ENCODE results near the gene PDE6A.

PDE6A gene

GRCh38 chr5:149820012-149820411, 124.6 kb downstream of the PDE6A start:
- H3K27me3 ChIP-seq (ENCODE audit: insufficient read depth, poor library complexity, severe bottlenecking) = no peaks in the 10 kb centered on the region
- no peak overlapping the region for H3K4me3 ChIP-seq (replicated peaks; ENCODE audit: insufficient read depth, low read length)
- no peak for DNase-seq (ENCODE audit: low read depth in 1 of 2, low spot score in 1 of 2)
- no peak overlapping the region for H3K27ac ChIP-seq (replicated peaks)
- no peak for TF ChIP-seq CTCF (IDR thresholded peaks at IDR 0.05; ENCODE audit: insufficient read depth, low read length)
- TF ChIP-seq POLR2AphosphoS5 (IDR thresholded peaks at IDR 0.05; ENCODE audit: low read depth) = no peak
- TF ChIP-seq GABPA (IDR thresholded peaks at IDR 0.05; ENCODE audit: low read depth) = no peak
- no peak for TF ChIP-seq SPI1 (IDR thresholded peaks at IDR 0.05; ENCODE audit: borderline replicate concordance, low read depth)
- TF ChIP-seq REST (IDR thresholded peaks at IDR 0.05; ENCODE audit: insufficient replicate concordance, low read depth) = no peak

- no peaks in the 10 kb centered on the region for H3K27me3 ChIP-seq (ENCODE audit: insufficient read depth, poor library complexity, severe bottlenecking)
- TF ChIP-seq REST (IDR thresholded peaks at IDR 0.05; ENCODE audit: insufficient replicate concordance, low read depth) (no peak), CTCF (IDR thresholded peaks at IDR 0.05; ENCODE audit: insufficient read depth, low read length) (no peak), SPI1 (IDR thresholded peaks at IDR 0.05; ENCODE audit: borderline replicate concordance, low read depth) (no peak), POLR2AphosphoS5 (IDR thresholded peaks at IDR 0.05; ENCODE audit: low read depth) (no peak), GABPA (IDR thresholded peaks at IDR 0.05; ENCODE audit: low read depth) (no peak)
- H3K4me3 ChIP-seq (replicated peaks; ENCODE audit: insufficient read depth, low read length) = no peak overlapping the region
- H3K27ac ChIP-seq (replicated peaks) = no peak overlapping the region
- DNase-seq (ENCODE audit: low read depth in 1 of 2, low spot score in 1 of 2) = no peak
Measured at GRCh38 chr5:149818116-149818515, 126.5 kb downstream of the PDE6A start.

GRCh38 chr5:149817539-149818060, 127.0 kb downstream of the PDE6A start:
- H3K27me3 ChIP-seq (ENCODE audit: insufficient read depth, poor library complexity, severe bottlenecking) = no peaks in the 10 kb centered on the region
- no peak for DNase-seq (ENCODE audit: low read depth in 1 of 2, low spot score in 1 of 2)
- TF ChIP-seq SPI1 (IDR thresholded peaks at IDR 0.05; ENCODE audit: borderline replicate concordance, low read depth) (no peak), POLR2AphosphoS5 (IDR thresholded peaks at IDR 0.05; ENCODE audit: low read depth) (no peak), CTCF (IDR thresholded peaks at IDR 0.05; ENCODE audit: insufficient read depth, low read length) (no peak), GABPA (IDR thresholded peaks at IDR 0.05; ENCODE audit: low read depth) (no peak)

GRCh38 chr5:149816661-149817060, 127.9 kb downstream of the PDE6A start:
- DNase-seq (ENCODE audit: low read depth in 1 of 2, low spot score in 1 of 2) = no peak
- no peaks in the 10 kb centered on the region for H3K27me3 ChIP-seq (ENCODE audit: insufficient read depth, poor library complexity, severe bottlenecking)
- H3K4me3 ChIP-seq (replicated peaks; ENCODE audit: insufficient read depth, low read length) = no peak overlapping the region
- no peak overlapping the region for H3K27ac ChIP-seq (replicated peaks)
- TF ChIP-seq SPI1 (IDR thresholded peaks at IDR 0.05; ENCODE audit: borderline replicate concordance, low read depth) (no peak), CTCF (IDR thresholded peaks at IDR 0.05; ENCODE audit: insufficient read depth, low read length) (no peak), REST (IDR thresholded peaks at IDR 0.05; ENCODE audit: insufficient replicate concordance, low read depth) (no peak), POLR2AphosphoS5 (IDR thresholded peaks at IDR 0.05; ENCODE audit: low read depth) (no peak), GABPA (IDR thresholded peaks at IDR 0.05; ENCODE audit: low read depth) (no peak)

More at GRCh38 chr5:149817539-149818060, 127.0 kb downstream of the PDE6A start:
- Histone ChIP-seq H3K4me3 (replicated peaks; ENCODE audit: insufficient read depth, low read length) (no peak overlapping the region), H3K27ac (replicated peaks) (no peak overlapping the region)

Data from HL-60 (cell line).